Measurements from ENCODE around the gene CDK5. TPM values are rescaled to one million over a fixed set of nuclear protein-coding genes. Genes with fewer than 3 reads are reported as not detected.

CDK5 gene
- polyA plus RNA-seq, 2 donors: 5.2 to 9.7 TPM

DNA sequence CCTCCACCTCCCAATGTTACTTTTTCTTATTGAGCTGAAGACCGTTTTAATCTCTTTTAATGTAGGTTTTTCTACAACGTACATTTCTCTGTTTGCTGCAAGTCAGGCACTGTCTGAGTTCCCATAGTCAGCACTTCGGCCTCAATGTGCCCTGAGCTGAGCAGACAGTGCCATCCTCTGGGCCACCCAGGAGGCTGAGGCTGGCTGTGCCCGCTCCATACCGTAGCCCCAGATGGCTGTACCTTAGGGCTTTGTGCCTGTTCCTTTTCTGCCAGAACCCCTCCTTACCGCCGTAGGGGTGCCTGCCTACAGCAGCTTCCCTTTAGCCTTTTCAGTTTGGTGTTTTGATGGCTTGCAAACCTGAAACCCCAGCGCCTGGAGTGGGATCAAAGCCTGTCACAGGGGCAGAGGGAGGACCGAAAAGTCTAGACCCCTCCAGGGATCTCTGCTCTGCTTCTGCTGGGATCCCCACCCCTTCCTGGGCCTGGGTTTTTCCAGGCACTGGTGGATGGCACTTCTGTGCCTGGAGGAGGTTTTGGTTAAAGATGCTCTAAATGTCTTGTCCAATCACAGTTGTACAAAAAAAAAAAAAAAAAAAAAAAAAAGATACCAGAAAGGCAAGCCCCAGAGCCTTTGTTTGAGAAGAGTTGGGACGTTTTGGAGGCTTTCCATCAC is 37.6 kb upstream of the CDK5 start:
- WGBS, 2 donors: 57 to 58% methylated on average over 10 of the region's 10 CpGs
- no peaks in the 10 kb centered on the region for H3K9me3 ChIP-seq (ENCODE audit: control insufficient read depth in 2 of 2, insufficient read depth in 1 of 2, low read depth in 1 of 2, low read length in 1 of 2)

DNA sequence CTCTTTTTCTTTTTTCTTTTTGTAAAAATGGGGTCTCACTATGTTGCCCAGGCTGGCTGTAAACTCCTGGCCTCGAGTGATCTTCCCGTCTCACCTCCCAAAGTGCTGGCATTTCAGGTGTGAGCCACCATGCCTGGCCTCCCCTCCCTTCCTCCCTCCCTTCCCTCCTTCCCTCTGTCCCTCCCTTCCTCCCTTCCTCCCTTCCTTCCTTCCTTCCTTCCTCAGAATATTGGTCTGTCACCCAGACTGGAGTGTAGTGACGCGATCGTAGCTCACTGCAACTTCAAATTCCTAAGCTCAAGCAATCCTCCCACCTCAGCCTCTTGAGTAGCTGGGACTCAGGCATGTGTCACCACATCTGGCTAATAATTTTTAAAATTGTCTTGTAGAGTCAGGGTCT is 37.0 kb upstream of the CDK5 start:
- Histone ChIP-seq H3K4me1 (ENCODE audit: control insufficient read depth in 2 of 2, insufficient read depth in 2 of 2, low read length in 1 of 2) (peaks cover 5% of the 10 kb centered on the region in 2 donors), H3K36me3 (ENCODE audit: control insufficient read depth in 2 of 2, insufficient read depth in 2 of 2, low read length in 1 of 2) (no peaks in the 10 kb centered on the region), H3K9me3 (ENCODE audit: control insufficient read depth in 2 of 2, insufficient read depth in 1 of 2, low read depth in 1 of 2, low read length in 1 of 2) (no peaks in the 10 kb centered on the region), H3K27ac (ENCODE audit: low read depth in 2 of 2, low read length in 1 of 2) (no peak overlapping the region), H3K27me3 (ENCODE audit: control insufficient read depth in 1 of 2, insufficient read depth in 2 of 2, low read length in 2 of 2) (no peaks in the 10 kb centered on the region), H3K4me3 (ENCODE audit: low read depth in 1 of 2, low read length in 2 of 2) (no peak overlapping the region)
- 87 to 89% methylated on average over 5 of the region's 5 CpGs for WGBS, 2 donors

More for the DNA sequence above, 37.6 kb upstream of the CDK5 start:
- H3K27me3 ChIP-seq (ENCODE audit: control insufficient read depth in 1 of 2, insufficient read depth in 2 of 2, low read length in 2 of 2): no peaks in the 10 kb centered on the region
- H3K27ac ChIP-seq (ENCODE audit: low read depth in 2 of 2, low read length in 1 of 2): no peak overlapping the region
- H3K4me3 ChIP-seq (ENCODE audit: low read depth in 1 of 2, low read length in 2 of 2): no peak overlapping the region
- no peaks in the 10 kb centered on the region for H3K36me3 ChIP-seq (ENCODE audit: control insufficient read depth in 2 of 2, insufficient read depth in 2 of 2, low read length in 1 of 2)
- peaks cover 5% of the 10 kb centered on the region in 2 donors for H3K4me1 ChIP-seq (ENCODE audit: control insufficient read depth in 2 of 2, insufficient read depth in 2 of 2, low read length in 1 of 2)

DNA sequence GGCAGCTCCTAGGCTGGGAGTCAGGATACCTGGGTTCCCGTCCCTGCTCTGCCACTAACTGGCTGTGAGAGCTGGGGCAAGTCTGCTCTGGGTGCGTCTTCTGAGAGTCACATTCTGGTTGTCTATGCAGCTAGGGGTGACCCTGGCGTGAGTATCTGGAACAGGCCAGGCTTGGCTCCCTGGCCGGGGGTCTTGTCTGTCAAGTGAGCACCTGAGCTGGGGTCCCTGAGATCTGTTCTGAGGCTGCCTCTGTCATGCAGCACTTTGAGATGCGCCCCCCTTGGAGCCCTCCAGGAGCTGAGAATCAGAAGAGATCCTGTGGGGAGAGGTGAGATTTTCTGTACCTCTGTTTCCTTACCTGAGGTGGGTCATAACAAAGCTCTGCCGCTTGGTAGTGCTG is 36.1 kb upstream of the CDK5 start:
- H3K4me1 ChIP-seq (ENCODE audit: control insufficient read depth in 2 of 2, insufficient read depth in 2 of 2, low read length in 1 of 2): peaks cover 5 to 12% of the 10 kb centered on the region in 2 donors
- no peak overlapping the region for H3K4me3 ChIP-seq (ENCODE audit: low read depth in 1 of 2, low read length in 2 of 2)
- 93 to 94% methylated on average over 6 of the region's 6 CpGs for WGBS, 2 donors
- H3K27ac ChIP-seq (ENCODE audit: low read depth in 2 of 2, low read length in 1 of 2): no peak overlapping the region
- H3K27me3 ChIP-seq (ENCODE audit: control insufficient read depth in 1 of 2, insufficient read depth in 2 of 2, low read length in 2 of 2): no peaks in the 10 kb centered on the region
- no peaks in the 10 kb centered on the region for H3K36me3 ChIP-seq (ENCODE audit: control insufficient read depth in 2 of 2, insufficient read depth in 2 of 2, low read length in 1 of 2)
- H3K9me3 ChIP-seq (ENCODE audit: control insufficient read depth in 2 of 2, insufficient read depth in 1 of 2, low read depth in 1 of 2, low read length in 1 of 2): no peaks in the 10 kb centered on the region

DNA sequence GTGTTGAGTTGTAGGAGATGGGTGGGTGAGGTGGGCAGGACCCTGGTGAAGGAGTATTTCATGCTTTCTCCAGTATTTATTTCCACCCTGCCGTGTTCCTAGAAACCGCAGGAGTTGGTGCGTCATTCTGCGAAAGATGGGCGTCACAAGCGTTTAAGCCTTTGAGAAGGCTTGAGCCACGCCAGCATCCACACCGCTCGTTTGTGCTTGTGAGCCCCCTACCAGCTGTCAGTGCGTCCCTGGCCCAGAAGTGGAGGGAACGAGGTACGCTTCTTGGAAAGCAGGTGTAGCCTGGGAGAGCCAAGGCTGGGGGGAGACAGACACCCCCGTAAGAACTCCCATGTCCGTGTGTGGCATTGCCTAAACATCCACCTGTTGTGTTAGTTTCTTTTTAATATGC is 34.3 kb upstream of the CDK5 start:
- WGBS, 2 donors: 86 to 88% methylated on average over 14 of the region's 14 CpGs
- no peak overlapping the region for H3K27ac ChIP-seq (ENCODE audit: low read depth in 2 of 2, low read length in 1 of 2)
- no peaks in the 10 kb centered on the region for H3K36me3 ChIP-seq (ENCODE audit: control insufficient read depth in 2 of 2, insufficient read depth in 2 of 2, low read length in 1 of 2)
- no peaks in the 10 kb centered on the region for H3K27me3 ChIP-seq (ENCODE audit: control insufficient read depth in 1 of 2, insufficient read depth in 2 of 2, low read length in 2 of 2)
- no peak overlapping the region for H3K4me3 ChIP-seq (ENCODE audit: low read depth in 1 of 2, low read length in 2 of 2)
- H3K9me3 ChIP-seq (ENCODE audit: control insufficient read depth in 2 of 2, insufficient read depth in 1 of 2, low read depth in 1 of 2, low read length in 1 of 2): no peaks in the 10 kb centered on the region
- H3K4me1 ChIP-seq (ENCODE audit: control insufficient read depth in 2 of 2, insufficient read depth in 2 of 2, low read length in 1 of 2): peaks cover 10 to 18% of the 10 kb centered on the region in 2 donors

DNA sequence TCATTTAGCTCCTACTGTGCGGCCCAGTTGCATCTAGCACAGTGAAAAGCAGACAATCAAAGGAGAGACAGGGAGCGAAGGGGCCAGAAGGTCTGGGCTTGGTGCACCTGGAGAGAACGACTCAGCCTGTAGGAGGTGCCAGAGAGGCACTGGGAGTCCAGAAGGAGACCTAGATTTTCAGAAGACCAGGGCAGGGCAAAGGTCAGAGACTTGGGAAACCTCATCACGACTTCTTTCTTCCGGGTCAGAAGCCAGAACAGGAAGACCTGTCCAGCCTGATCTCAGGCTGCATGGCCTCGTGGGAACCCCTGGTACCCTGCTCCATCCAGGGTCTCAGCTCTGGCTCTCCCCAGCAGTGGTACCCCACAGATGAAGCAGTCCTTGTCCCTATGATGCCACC is 33.7 kb upstream of the CDK5 start:
- peaks cover 10 to 18% of the 10 kb centered on the region in 2 donors for H3K4me1 ChIP-seq (ENCODE audit: control insufficient read depth in 2 of 2, insufficient read depth in 2 of 2, low read length in 1 of 2)
- no peaks in the 10 kb centered on the region for H3K9me3 ChIP-seq (ENCODE audit: control insufficient read depth in 2 of 2, insufficient read depth in 1 of 2, low read depth in 1 of 2, low read length in 1 of 2)
- no peaks in the 10 kb centered on the region for H3K36me3 ChIP-seq (ENCODE audit: control insufficient read depth in 2 of 2, insufficient read depth in 2 of 2, low read length in 1 of 2)
- H3K4me3 ChIP-seq (ENCODE audit: low read depth in 1 of 2, low read length in 2 of 2): no peak overlapping the region
- H3K27me3 ChIP-seq (ENCODE audit: control insufficient read depth in 1 of 2, insufficient read depth in 2 of 2, low read length in 2 of 2): no peaks in the 10 kb centered on the region
- WGBS, 2 donors: 53 to 60% methylated on average over 6 of the region's 6 CpGs
- no peak overlapping the region for H3K27ac ChIP-seq (ENCODE audit: low read depth in 2 of 2, low read length in 1 of 2)

DNA sequence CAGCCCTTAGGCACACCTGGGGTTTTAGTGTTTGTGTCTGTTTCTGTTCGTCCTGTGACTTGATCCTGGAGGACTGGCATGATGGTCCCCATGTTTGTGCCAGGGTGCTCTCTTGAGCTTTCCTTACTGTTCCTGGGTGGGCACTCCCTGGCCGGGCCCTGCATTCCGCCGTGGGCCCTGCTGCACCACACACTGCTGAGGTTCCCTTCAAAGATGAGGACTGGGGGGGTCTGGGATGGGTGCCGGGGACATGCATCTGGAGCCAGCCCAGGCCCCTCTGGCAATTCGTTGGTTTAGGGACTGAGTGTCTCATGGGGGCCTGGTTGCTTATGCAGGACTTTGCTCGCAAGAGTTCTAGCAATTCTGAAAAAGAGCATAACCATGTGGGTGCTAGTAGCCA is 33.3 kb upstream of the CDK5 start:
- WGBS, 2 donors: 86 to 88% methylated on average over 7 of the region's 7 CpGs

DNA sequence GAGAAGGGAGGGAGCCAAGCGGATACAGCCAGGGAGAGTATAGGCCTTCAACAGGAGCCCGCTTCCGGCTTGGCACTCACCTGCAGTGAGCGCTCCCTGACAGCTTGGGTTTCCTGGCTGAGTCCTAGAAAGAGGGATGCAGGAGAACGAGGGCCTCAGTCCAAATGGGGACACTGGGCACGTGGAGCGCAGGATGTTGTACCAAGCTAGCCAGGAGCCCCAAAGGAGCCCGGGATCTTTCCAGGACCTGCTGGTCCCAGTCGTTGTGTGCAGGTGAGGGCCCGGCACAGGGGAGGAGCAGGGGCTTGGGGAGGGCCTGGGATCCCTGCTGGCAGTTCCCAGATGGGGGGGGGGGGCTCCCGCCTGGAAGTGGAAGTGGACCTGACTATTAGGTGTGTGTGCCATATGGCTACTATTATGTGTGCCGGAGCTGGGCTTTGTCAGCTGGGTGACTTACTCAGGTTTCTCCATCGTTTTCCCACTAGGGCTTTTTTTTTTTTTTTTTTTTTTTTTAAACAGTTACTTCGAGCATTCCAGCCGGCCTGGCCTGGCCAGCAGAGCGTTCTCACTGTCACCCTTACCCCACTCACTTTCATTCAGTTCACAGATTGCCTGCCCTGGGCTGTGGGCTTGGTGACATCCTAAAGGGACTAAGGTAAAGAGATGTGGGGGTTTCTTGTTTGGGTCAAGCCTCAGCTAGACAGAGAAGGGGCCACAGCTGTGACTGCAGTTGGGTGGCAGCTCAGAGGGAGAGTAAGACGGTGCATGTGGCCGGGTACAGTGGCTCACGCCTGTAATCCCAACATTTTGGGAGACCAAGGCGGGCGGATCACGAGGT is 32.4 kb upstream of the CDK5 start:
- 72 to 76% methylated on average over 20 to 22 of the region's 22 CpGs for WGBS, 2 donors
- H3K27ac ChIP-seq (ENCODE audit: low read depth in 2 of 2, low read length in 1 of 2): peak overlapping the region; percentile 75 to 84
- H3K9me3 ChIP-seq (ENCODE audit: control insufficient read depth in 2 of 2, insufficient read depth in 1 of 2, low read depth in 1 of 2, low read length in 1 of 2): no peaks in the 10 kb centered on the region
- H3K27me3 ChIP-seq (ENCODE audit: control insufficient read depth in 1 of 2, insufficient read depth in 2 of 2, low read length in 2 of 2): no peaks in the 10 kb centered on the region
- no peaks in the 10 kb centered on the region for H3K36me3 ChIP-seq (ENCODE audit: control insufficient read depth in 2 of 2, insufficient read depth in 2 of 2, low read length in 1 of 2)
- H3K4me1 ChIP-seq (ENCODE audit: control insufficient read depth in 2 of 2, insufficient read depth in 2 of 2, low read length in 1 of 2): peaks cover 10 to 15% of the 10 kb centered on the region in 2 donors
- no peak overlapping the region for H3K4me3 ChIP-seq (ENCODE audit: low read depth in 1 of 2, low read length in 2 of 2)

More for the DNA sequence above, 33.3 kb upstream of the CDK5 start:
- no peak overlapping the region for H3K4me3 ChIP-seq (ENCODE audit: low read depth in 1 of 2, low read length in 2 of 2)
- H3K27me3 ChIP-seq (ENCODE audit: control insufficient read depth in 1 of 2, insufficient read depth in 2 of 2, low read length in 2 of 2): no peaks in the 10 kb centered on the region
- H3K9me3 ChIP-seq (ENCODE audit: control insufficient read depth in 2 of 2, insufficient read depth in 1 of 2, low read depth in 1 of 2, low read length in 1 of 2): no peaks in the 10 kb centered on the region
- H3K36me3 ChIP-seq (ENCODE audit: control insufficient read depth in 2 of 2, insufficient read depth in 2 of 2, low read length in 1 of 2): no peaks in the 10 kb centered on the region
- H3K27ac ChIP-seq (ENCODE audit: low read depth in 2 of 2, low read length in 1 of 2): no peak overlapping the region
- H3K4me1 ChIP-seq (ENCODE audit: control insufficient read depth in 2 of 2, insufficient read depth in 2 of 2, low read length in 1 of 2): peaks cover 10 to 17% of the 10 kb centered on the region in 2 donors

DNA sequence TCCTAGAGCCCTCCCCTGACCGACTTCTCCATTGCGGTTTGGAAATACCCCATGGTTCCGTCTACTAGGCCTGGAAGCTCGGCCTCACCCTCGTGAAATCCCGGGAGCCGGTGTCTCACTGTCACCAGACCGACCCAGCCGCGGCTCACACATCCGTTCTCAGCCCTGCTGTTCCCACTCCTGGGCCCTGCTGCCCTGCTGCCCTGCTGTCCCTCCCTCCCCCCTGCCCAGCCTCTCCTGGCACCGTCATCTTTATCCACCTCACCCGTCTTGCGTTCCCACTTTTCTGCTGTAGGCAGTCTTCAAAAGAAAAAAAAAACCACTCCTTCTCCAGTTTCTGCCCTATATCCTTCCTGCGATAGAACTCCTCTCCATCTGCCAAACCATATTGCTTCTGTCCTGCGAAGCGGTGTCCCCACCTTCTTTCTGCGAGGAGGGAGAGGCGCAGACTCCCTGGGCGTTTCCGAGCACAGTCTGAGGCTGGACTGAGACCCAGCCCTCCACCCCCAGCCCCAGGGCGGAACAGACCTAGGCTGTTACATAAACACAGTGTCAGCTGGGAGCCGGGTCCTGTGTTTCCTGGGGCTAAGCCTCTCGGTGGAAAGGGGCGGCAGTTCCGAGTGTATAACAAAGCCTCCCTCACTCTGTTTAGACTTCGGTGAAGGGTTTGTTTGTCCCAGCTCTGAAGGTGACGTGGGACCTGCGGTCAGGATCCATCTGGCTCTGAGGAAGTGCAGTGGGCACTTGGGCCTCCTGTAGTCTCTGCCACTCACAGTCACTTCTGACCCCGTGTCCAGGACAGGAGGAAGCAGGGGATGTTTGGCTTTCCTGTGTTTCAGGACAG is 31.4 kb upstream of the CDK5 start:
- Histone ChIP-seq H3K27ac (ENCODE audit: low read depth in 2 of 2, low read length in 1 of 2) (peak overlapping the region; percentile 75 to 84), H3K4me3 (ENCODE audit: low read depth in 1 of 2, low read length in 2 of 2) (peak overlapping the region in 1 of 2 donors; percentile 29), H3K9me3 (ENCODE audit: control insufficient read depth in 2 of 2, insufficient read depth in 1 of 2, low read depth in 1 of 2, low read length in 1 of 2) (no peaks in the 10 kb centered on the region), H3K4me1 (ENCODE audit: control insufficient read depth in 2 of 2, insufficient read depth in 2 of 2, low read length in 1 of 2) (peaks cover 10 to 13% of the 10 kb centered on the region in 2 donors), H3K27me3 (ENCODE audit: control insufficient read depth in 1 of 2, insufficient read depth in 2 of 2, low read length in 2 of 2) (no peaks in the 10 kb centered on the region), H3K36me3 (ENCODE audit: control insufficient read depth in 2 of 2, insufficient read depth in 2 of 2, low read length in 1 of 2) (no peaks in the 10 kb centered on the region)
- 17 to 29% methylated on average over 30 of the region's 30 CpGs for WGBS, 2 donors

All from esophagus (tissue), 2 donors.